ENCODE data around the gene ZC3HAV1L. TPM values are rescaled to one million over a fixed set of nuclear protein-coding genes. Genes with fewer than 3 reads are reported as not detected.
A peak's percentile ranks its signal among the peaks of the same experiment; 100 is the strongest.

ZC3HAV1L gene
- total RNA-seq, 1 donor from 2014 or later = 18.2 TPM

GRCh38 chr7:139072796-139073195 is 37.0 kb upstream of the ZC3HAV1L start:
- Mint-ChIP-seq H3K36me3 (ENCODE audit: insufficient read depth) (peaks cover 33% of the 10 kb centered on the region), H3K4me1 (ENCODE audit: low read depth) (peaks cover 6% of the 10 kb centered on the region), H3K27ac (no peak overlapping the region), H3K4me3 (ENCODE audit: low read depth) (no peak overlapping the region), H3K9me3 (ENCODE audit: low read depth) (no peaks in the 10 kb centered on the region), H3K27me3 (no peaks in the 10 kb centered on the region)
- TF ChIP-seq CTCF (IDR thresholded peaks at IDR 0.05; ENCODE audit: unreplicated experiment) = no peak
- no peak for DNase-seq (ENCODE audit: low spot score, unreplicated experiment)

- DNase-seq (ENCODE audit: low spot score, unreplicated experiment) = no peak
- TF ChIP-seq CTCF (IDR thresholded peaks at IDR 0.05; ENCODE audit: unreplicated experiment) = no peak
- Mint-ChIP-seq H3K9me3 (ENCODE audit: low read depth) (no peaks in the 10 kb centered on the region), H3K36me3 (ENCODE audit: insufficient read depth) (peaks cover 34% of the 10 kb centered on the region), H3K4me1 (ENCODE audit: low read depth) (peaks cover 6% of the 10 kb centered on the region), H3K27me3 (no peaks in the 10 kb centered on the region), H3K27ac (no peak overlapping the region), H3K4me3 (ENCODE audit: low read depth) (no peak overlapping the region)
Observed at GRCh38 chr7:139071680-139072079, 35.8 kb upstream of the ZC3HAV1L start.

- Mint-ChIP-seq H3K4me1 (ENCODE audit: low read depth) (no peaks in the 10 kb centered on the region), H3K27ac (no peak overlapping the region), H3K36me3 (ENCODE audit: insufficient read depth) (peaks cover 32% of the 10 kb centered on the region), H3K9me3 (ENCODE audit: low read depth) (no peaks in the 10 kb centered on the region), H3K27me3 (no peaks in the 10 kb centered on the region), H3K4me3 (ENCODE audit: low read depth) (no peak overlapping the region)
- no peak for DNase-seq (ENCODE audit: low spot score, unreplicated experiment)
- no peak for TF ChIP-seq CTCF (IDR thresholded peaks at IDR 0.05; ENCODE audit: unreplicated experiment)
Observed at GRCh38 chr7:139068544-139069399, 32.9 kb upstream of the ZC3HAV1L start.

- H3K4me1 Mint-ChIP-seq (ENCODE audit: low read depth) = no peaks in the 10 kb centered on the region
- H3K9me3 Mint-ChIP-seq (ENCODE audit: low read depth) = no peaks in the 10 kb centered on the region
- H3K36me3 Mint-ChIP-seq (ENCODE audit: insufficient read depth) = peaks cover 28% of the 10 kb centered on the region
- TF ChIP-seq CTCF (IDR thresholded peaks at IDR 0.05; ENCODE audit: unreplicated experiment) = no peak
- H3K27me3 Mint-ChIP-seq = no peaks in the 10 kb centered on the region
- peak overlapping the region; percentile 9 for H3K27ac Mint-ChIP-seq
- no peak for DNase-seq (ENCODE audit: low spot score, unreplicated experiment)
- no peak overlapping the region for H3K4me3 Mint-ChIP-seq (ENCODE audit: low read depth)
Observed at GRCh38 chr7:139066315-139066714, 30.5 kb upstream of the ZC3HAV1L start.

GRCh38 chr7:139065323-139065722 is 29.5 kb upstream of the ZC3HAV1L start:
- TF ChIP-seq CTCF (IDR thresholded peaks at IDR 0.05; ENCODE audit: unreplicated experiment) = no peak
- H3K27ac Mint-ChIP-seq = peak overlapping the region; percentile 25
- no peak for DNase-seq (ENCODE audit: low spot score, unreplicated experiment)
- H3K4me1 Mint-ChIP-seq (ENCODE audit: low read depth) = no peaks in the 10 kb centered on the region
- no peak overlapping the region for H3K4me3 Mint-ChIP-seq (ENCODE audit: low read depth)
- H3K9me3 Mint-ChIP-seq (ENCODE audit: low read depth) = no peaks in the 10 kb centered on the region
- no peaks in the 10 kb centered on the region for H3K27me3 Mint-ChIP-seq
- peaks cover 32% of the 10 kb centered on the region for H3K36me3 Mint-ChIP-seq (ENCODE audit: insufficient read depth)

Data from progenitor cell of endocrine pancreas (in vitro differentiated cells).